A549 (cell line): ENCODE data around the gene DNAAF3.

ENCODE experiments used
- CTCF ChIP-seq: fragments of >200 bp; sonication (Bioruptor Twin); formaldehyde crosslinking; IDR thresholded peaks from 3 replicates; pipeline ENCODE4 v1.5.1; 2016
- E2F6 ChIP-seq: IDR thresholded peaks from 2 replicates; pipeline ENCODE4 v1.6.1; 2012; ENCODE audit warnings: low read depth, borderline replicate concordance
- FOXS1 ChIP-seq: fragments of 250-450 bp; sonication (Bioruptor Pico); IDR thresholded peaks from 2 replicates; pipeline ENCODE4 v1.5.0; 2020; ENCODE audit warnings: mild to moderate bottlenecking, moderate library complexity
- MAFK ChIP-seq: fragments of 450-650 bp; IDR thresholded peaks from 2 replicates; pipeline ENCODE4 v1.6.1; 2014; ENCODE audit not compliant: partially characterized antibody
- RAD21 ChIP-seq, 2 experiments: fragments of >200 bp in 1 of 2; sonication (Bioruptor Twin) in 1 of 2; formaldehyde crosslinking in 1 of 2; IDR thresholded peaks in 1 of 2; conservative IDR thresholded peaks in 1 of 2; 2 replicates in 1 of 2; 3 replicates in 1 of 2; pipeline ENCODE4 v1.6.1; 2012 to 2018; ENCODE audit warnings: inconsistent platforms in 1 of 2
- ZFP36 ChIP-seq: fragments of 450-650 bp; IDR thresholded peaks from 2 replicates; pipeline ENCODE4 v1.6.1; 2014; ENCODE audit warnings: borderline replicate concordance; ENCODE audit not compliant: partially characterized antibody

- TF ChIP-seq CTCF (no peak), ZFP36 (no peak), FOXS1 (CRISPR knock-in tag) (no peak), RAD21 (conservative IDR thresholded peaks at IDR 0.05 in 1 of 2, IDR thresholded peaks at IDR 0.05 in 1 of 2) (no peak), E2F6 (no peak), MAFK (no peak)
Measured at GRCh38 chr19:55109527-55110291, 56.7 kb downstream of the DNAAF3 start.
